OCI-LY3 (cell line): ENCODE data around the gene GNG10.

ENCODE experiments used
- H2AFZ ChIP-seq: fragments of 200-600, 300-600 bp; shearing (Covaris generic); 2 replicates; pipeline ENCODE4 v1.6.0; 2014; ENCODE audit warnings: antibody characterized with exemption, low read depth, low read length
- H3K27ac ChIP-seq: fragments of 200-600, 300-600 bp; sonication (generic); 2 replicates; pipeline ENCODE4 v1.5.1; 2014; ENCODE audit warnings: mild to moderate bottlenecking, low read length, moderate library complexity, mixed read lengths
- H3K27me3 ChIP-seq: fragments of 200-600, 300-600 bp; sonication (generic); 2 replicates; pipeline ENCODE4 v1.6.1; 2014; ENCODE audit warnings: low read depth, low read length, mixed read lengths
- H3K36me3 ChIP-seq: fragments of 200-600, 300-600 bp; sonication (generic); replicated peaks from 2 replicates; pipeline ENCODE3; 2014; ENCODE audit warnings: low read depth, low read length, mixed read lengths
- H3K4me1 ChIP-seq: fragments of 300-600, 200-600 bp; sonication (generic); 2 replicates; pipeline ENCODE4 v1.6.1; 2014; ENCODE audit warnings: low read length, mixed read lengths
- H3K4me2 ChIP-seq: fragments of 200-600, 300-600 bp; sonication (generic); 2 replicates; pipeline ENCODE4 v1.6.1; 2014; ENCODE audit warnings: low read length, mixed read lengths
- H3K4me3 ChIP-seq: fragments of 300-600, 200-600 bp; sonication (generic); 2 replicates; pipeline ENCODE4 v1.5.1; 2014; ENCODE audit warnings: antibody characterized with exemption, mild to moderate bottlenecking, low read length, moderate library complexity
- H3K79me2 ChIP-seq: fragments of 300-600, 200-600 bp; shearing (Covaris generic); 2 replicates; pipeline ENCODE4 v1.6.1; 2014; ENCODE audit warnings: mild to moderate bottlenecking, low read length, mixed read lengths
- H3K9ac ChIP-seq: fragments of 300-600, 200-600 bp; shearing (Covaris generic); 2 replicates; pipeline ENCODE4 v1.6.0; 2014; ENCODE audit warnings: mild to moderate bottlenecking, low read length, moderate library complexity
- H3K9me3 ChIP-seq: fragments of 200-600, 300-600 bp; shearing (Covaris generic); 2 replicates; pipeline ENCODE4 v1.6.1; 2014; ENCODE audit warnings: low read length, mixed read lengths; ENCODE audit not compliant: insufficient read depth
- H4K20me1 ChIP-seq: fragments of 200-600, 300-600 bp; sonication (generic); 2 replicates; pipeline ENCODE4 v1.6.1; 2016; ENCODE audit warnings: low read length, mixed read lengths; ENCODE audit not compliant: insufficient read depth
- EZH2phosphoT487 ChIP-seq: fragments of 200-600 bp; shearing (Covaris generic); IDR thresholded peaks from 2 replicates; pipeline ENCODE4 v1.6.1; 2018; ENCODE audit warnings: antibody characterized with exemption, mixed run types, low read depth
- TF ChIP-seq, protein P1 (sequence below): fragments of 200-600, 300-600 bp; sonication (generic); IDR thresholded peaks from 2 replicates; pipeline ENCODE4 v1.5.1; 2014; ENCODE audit warnings: antibody characterized with exemption, low read length, low read depth

GNG10 gene

DNA sequence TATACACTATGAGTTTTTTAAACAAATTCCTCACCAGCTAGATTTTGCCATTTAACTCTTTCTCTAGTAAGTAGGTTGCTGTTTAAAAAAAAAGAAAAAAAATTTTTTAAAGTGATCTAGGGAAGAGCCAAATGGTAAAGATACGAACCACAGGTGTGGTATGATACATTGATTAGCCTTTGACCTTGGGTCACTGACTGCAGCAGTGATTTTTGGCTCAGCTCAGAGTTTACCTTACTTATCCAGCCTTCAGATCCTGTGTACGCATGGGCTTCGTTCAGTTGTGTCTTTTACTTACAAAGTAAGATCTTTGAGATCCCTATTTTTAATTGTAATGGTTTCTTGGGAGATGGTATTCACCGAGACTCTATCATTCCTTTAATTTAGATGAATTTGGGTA, 12.4 kb upstream of the GNG10 start:
- H3K27me3 ChIP-seq: no peaks in the 10 kb centered on the region
- peaks cover 40% of the 10 kb centered on the region for H3K36me3 ChIP-seq
- H3K9ac ChIP-seq: no peak overlapping the region
- no peak overlapping the region for H3K4me3 ChIP-seq
- peaks cover 15% of the 10 kb centered on the region for H3K79me2 ChIP-seq
- no peak overlapping the region for H3K4me2 ChIP-seq
- no peaks in the 10 kb centered on the region for H3K4me1 ChIP-seq
- H2AFZ ChIP-seq: no peak overlapping the region
- TF ChIP-seq, protein P1, sequence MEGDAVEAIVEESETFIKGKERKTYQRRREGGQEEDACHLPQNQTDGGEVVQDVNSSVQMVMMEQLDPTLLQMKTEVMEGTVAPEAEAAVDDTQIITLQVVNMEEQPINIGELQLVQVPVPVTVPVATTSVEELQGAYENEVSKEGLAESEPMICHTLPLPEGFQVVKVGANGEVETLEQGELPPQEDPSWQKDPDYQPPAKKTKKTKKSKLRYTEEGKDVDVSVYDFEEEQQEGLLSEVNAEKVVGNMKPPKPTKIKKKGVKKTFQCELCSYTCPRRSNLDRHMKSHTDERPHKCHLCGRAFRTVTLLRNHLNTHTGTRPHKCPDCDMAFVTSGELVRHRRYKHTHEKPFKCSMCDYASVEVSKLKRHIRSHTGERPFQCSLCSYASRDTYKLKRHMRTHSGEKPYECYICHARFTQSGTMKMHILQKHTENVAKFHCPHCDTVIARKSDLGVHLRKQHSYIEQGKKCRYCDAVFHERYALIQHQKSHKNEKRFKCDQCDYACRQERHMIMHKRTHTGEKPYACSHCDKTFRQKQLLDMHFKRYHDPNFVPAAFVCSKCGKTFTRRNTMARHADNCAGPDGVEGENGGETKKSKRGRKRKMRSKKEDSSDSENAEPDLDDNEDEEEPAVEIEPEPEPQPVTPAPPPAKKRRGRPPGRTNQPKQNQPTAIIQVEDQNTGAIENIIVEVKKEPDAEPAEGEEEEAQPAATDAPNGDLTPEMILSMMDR: no peak
- no peak for TF ChIP-seq EZH2phosphoT487
- peaks cover 6% of the 10 kb centered on the region; the same call in 1 of the 2 replicates for H4K20me1 ChIP-seq
- H3K9me3 ChIP-seq: no peaks in the 10 kb centered on the region
- H3K27ac ChIP-seq: no peak overlapping the region

DNA sequence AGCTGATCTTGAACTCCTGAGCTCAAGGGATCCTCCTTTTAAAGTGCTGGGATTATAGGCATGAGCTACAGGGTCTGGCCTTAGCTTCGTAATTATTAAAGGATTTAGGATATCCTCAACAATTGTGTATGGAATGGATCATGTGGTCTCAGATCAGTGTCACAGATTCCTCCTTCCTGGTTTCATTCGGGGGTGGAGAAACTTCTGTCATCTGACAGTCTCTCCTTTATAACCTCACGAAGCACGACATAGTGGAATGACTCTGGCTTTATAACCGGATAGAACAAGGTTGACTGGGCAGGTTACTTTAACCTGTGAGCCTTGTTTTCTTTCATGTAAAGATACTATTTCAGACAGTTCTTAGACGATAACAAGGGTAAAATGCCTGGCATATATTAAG, 4.4 kb upstream of the GNG10 start:
- Histone ChIP-seq H3K4me3 (no peak overlapping the region), H2AFZ (no peak overlapping the region), H3K27me3 (no peaks in the 10 kb centered on the region), H3K36me3 (peaks cover 18% of the 10 kb centered on the region), H3K4me2 (no peak overlapping the region), H3K9me3 (no peaks in the 10 kb centered on the region), H3K4me1 (peaks cover 4% of the 10 kb centered on the region; the same call in 1 of the 2 replicates), H4K20me1 (no peaks in the 10 kb centered on the region), H3K9ac (no peak overlapping the region), H3K27ac (no peak overlapping the region), H3K79me2 (peaks cover 7% of the 10 kb centered on the region)
- no peak for TF ChIP-seq EZH2phosphoT487
- TF ChIP-seq, protein P1: no peak

DNA sequence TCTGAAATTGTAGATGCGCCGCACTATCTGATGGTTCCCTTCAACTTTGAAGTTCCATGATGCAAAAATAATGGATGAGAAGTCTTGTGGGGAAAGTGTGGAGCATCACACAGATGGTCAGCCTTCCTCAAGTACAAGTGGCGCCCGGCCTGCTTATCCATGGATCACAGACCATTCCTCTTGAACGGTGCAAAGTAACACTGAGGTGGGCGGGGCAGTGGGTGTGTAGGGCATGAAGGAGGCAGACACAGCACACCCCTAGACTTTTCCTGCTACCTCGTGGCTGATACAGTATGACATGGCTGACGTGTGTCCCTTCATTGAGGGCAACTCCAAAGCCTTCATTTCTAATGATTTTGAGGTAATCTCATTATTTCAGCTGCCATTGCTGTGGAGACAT, 2.5 kb upstream of the GNG10 start:
- peaks cover 12% of the 10 kb centered on the region for H3K36me3 ChIP-seq
- no peak for TF ChIP-seq EZH2phosphoT487
- TF ChIP-seq, protein P1: no peak
- no peak overlapping the region for H3K9ac ChIP-seq
- H3K27ac ChIP-seq: no peak overlapping the region
- no peak overlapping the region for H3K4me2 ChIP-seq
- H3K79me2 ChIP-seq: peaks cover 23% of the 10 kb centered on the region
- H3K9me3 ChIP-seq: no peaks in the 10 kb centered on the region
- H2AFZ ChIP-seq: no peak overlapping the region
- no peaks in the 10 kb centered on the region for H3K27me3 ChIP-seq
- H3K4me3 ChIP-seq: no peak overlapping the region
- peaks cover 11% of the 10 kb centered on the region; the same call in 1 of the 2 replicates for H3K4me1 ChIP-seq
- peaks cover 7% of the 10 kb centered on the region; the same call in 1 of the 2 replicates for H4K20me1 ChIP-seq

DNA sequence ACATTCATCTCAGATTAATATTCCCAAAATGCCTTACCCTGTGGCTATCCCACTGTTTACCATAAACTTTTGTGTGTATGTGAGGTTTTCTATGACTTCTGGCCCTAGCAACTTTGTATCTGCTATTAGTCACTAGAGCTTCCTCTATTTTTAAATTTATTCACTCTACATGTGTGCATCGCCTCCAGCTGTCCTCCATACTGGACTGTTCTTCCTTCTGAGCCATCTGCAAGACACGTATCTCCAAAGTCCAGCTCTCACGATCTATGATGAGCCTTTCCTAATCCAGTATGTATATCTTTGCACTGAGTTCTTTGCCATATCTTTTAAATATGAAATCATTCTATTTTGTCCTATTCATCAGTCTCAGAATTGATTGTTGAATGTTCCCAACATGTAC, 1.7 kb upstream of the GNG10 start:
- Histone ChIP-seq H3K27me3 (no peaks in the 10 kb centered on the region), H3K9ac (no peak overlapping the region), H3K4me3 (no peak overlapping the region), H3K79me2 (peaks cover 31% of the 10 kb centered on the region), H3K4me2 (no peak overlapping the region), H2AFZ (no peak overlapping the region), H3K36me3 (peaks cover 18% of the 10 kb centered on the region), H3K27ac (no peak overlapping the region), H4K20me1 (peaks cover 14% of the 10 kb centered on the region), H3K4me1 (peaks cover 11% of the 10 kb centered on the region; the same call in 1 of the 2 replicates), H3K9me3 (no peaks in the 10 kb centered on the region)
- TF ChIP-seq, protein P1: no peak
- TF ChIP-seq EZH2phosphoT487: no peak
